PC-9 (cell line): ENCODE data around the gene ARID5A. TPM values are rescaled to one million over a fixed set of nuclear protein-coding genes. Genes with fewer than 3 reads are reported as not detected.

Experiments
- BruUV-seq: library from RNA; stranded (reverse); fragments of 400-500 nt; replicated peaks from 2 replicates; lab custom pipeline; 2021; lab: Mats Ljungman, UMichigan
- CTCF ChIA-PET: fragments of 300-600 bp; sonication (Branson Sonifier 250); formaldehyde crosslinking; loops from one replicate; lab custom pipeline; 2022; ENCODE audit warnings: antibody characterized with exemption; lab: Charles Lee
- POLR2A ChIA-PET: fragments of 300-600 bp; sonication (Branson Sonifier 250); formaldehyde crosslinking; loops from one replicate; lab custom pipeline; 2022; ENCODE audit warnings: antibody characterized with exemption; ENCODE audit not compliant: unreplicated experiment; lab: Charles Lee
- DNase-seq, 2 experiments: peaks; one replicate each; pipeline versions ENCODE4 v3.0.0 to v3.0.0-alpha.2; 2015 to 2022; ENCODE audit warnings: mixed read lengths in 1 of 2
- H2AFZ ChIP-seq: fragments of 200-600 bp; sonication (generic); 2 replicates; pipeline ENCODE4 v1.8.1; 2017; ENCODE audit warnings: antibody characterized with exemption
- H3F3A ChIP-seq: fragments of 200-600 bp; sonication (generic); 2 replicates; pipeline ENCODE4 v1.8.1; 2017; ENCODE audit warnings: antibody characterized with exemption, mild to moderate bottlenecking, low read depth; ENCODE audit not compliant: insufficient read depth
- H3K27ac ChIP-seq: fragments of 200-600 bp; sonication (generic); 2 replicates; pipeline ENCODE4 v1.6.1; 2016; ENCODE audit warnings: mixed run types
- H3K27me3 ChIP-seq: fragments of 200-600 bp; sonication (generic); 2 replicates; pipeline ENCODE4 v1.6.1; 2016; ENCODE audit warnings: low read depth, mixed run types; ENCODE audit not compliant: insufficient read depth
- H3K36me3 ChIP-seq: fragments of 200-600 bp; sonication (generic); 2 replicates; pipeline ENCODE4 v1.6.1; 2016; ENCODE audit warnings: low read depth, mixed run types
- H3K4me1 ChIP-seq: fragments of 200-600 bp; sonication (generic); replicated peaks from 2 replicates; pipeline ENCODE4 v1.6.1; 2016; ENCODE audit warnings: mixed run types; ENCODE audit not compliant: insufficient read depth
- H3K4me2 ChIP-seq: fragments of 200-600 bp; sonication (generic); 2 replicates; pipeline ENCODE4 v1.6.1; 2017; ENCODE audit warnings: mixed run types
- H3K4me3 ChIP-seq: fragments of 200-600 bp; sonication (generic); 2 replicates; pipeline ENCODE4 v1.6.1; 2016; ENCODE audit warnings: mixed run types
- H3K79me2 ChIP-seq: fragments of 200-600 bp; sonication (generic); 2 replicates; pipeline ENCODE4 v1.6.1; 2017; ENCODE audit warnings: low read depth, mixed run types
- H3K9me2 ChIP-seq: fragments of 200-600 bp; sonication (generic); 2 replicates; pipeline ENCODE4 v1.8.1; 2017; ENCODE audit warnings: mild to moderate bottlenecking; ENCODE audit not compliant: insufficient read depth
- H3K9me3 ChIP-seq: fragments of 200-600 bp; sonication (generic); 2 replicates; pipeline ENCODE4 v1.8.1; 2016; ENCODE audit warnings: low read depth; ENCODE audit not compliant: insufficient read depth
- H4K20me1 ChIP-seq: fragments of 200-600 bp; sonication (generic); 2 replicates; pipeline ENCODE4 v1.8.1; 2017; ENCODE audit not compliant: insufficient read depth
- EZH2 ChIP-seq: fragments of 200-600 bp; sonication (generic); IDR thresholded peaks from 2 replicates; pipeline ENCODE4 v1.8.0; 2017; ENCODE audit warnings: antibody characterized with exemption, low read depth
- intact Hi-C: fragments of 100-400 bp; cut with micrococcal nuclease; formaldehyde crosslinking; loops from one replicate; pipeline ENCODE4 v1.10.0; 2022; ENCODE audit not compliant: unreplicated experiment
- total RNA-seq: library from RNA; stranded (reverse); gene quantifications from 2 replicates; pipeline ENCODE4 v1.2.3, GENCODE V29; 2021
- TF ChIP-seq, protein P1 (sequence below): fragments of 200-600 bp; sonication (generic); conservative IDR thresholded peaks from 2 replicates; pipeline ENCODE4 v1.6.1; 2017; ENCODE audit warnings: mixed run types, antibody characterized with exemption, mild to moderate bottlenecking, moderate library complexity

Gene ARID5A
- total RNA-seq, 1 experiment from 2014 or later: 6.0 TPM

DNA sequence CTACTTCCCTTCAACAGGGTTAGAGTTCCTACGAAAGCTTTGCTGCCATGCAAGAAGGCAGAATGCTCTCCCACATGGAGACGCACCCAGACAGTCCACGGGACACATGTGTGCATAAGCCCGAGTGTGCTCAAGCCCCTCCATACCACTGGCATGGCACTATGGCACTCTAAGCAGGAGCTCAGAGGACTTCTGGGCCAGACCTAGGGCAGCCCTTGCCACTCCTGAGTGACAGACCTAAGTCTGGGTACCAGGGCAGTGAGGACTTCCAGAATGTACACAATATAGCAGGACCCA is 11.4 kb upstream of the ARID5A start:
- H3K4me3 ChIP-seq: no peak overlapping the region
- H3K9me2 ChIP-seq: no peaks in the 10 kb centered on the region
- H2AFZ ChIP-seq: no peak overlapping the region
- no peak overlapping the region for H3K4me2 ChIP-seq
- H4K20me1 ChIP-seq: no peaks in the 10 kb centered on the region
- TF ChIP-seq, protein P1, sequence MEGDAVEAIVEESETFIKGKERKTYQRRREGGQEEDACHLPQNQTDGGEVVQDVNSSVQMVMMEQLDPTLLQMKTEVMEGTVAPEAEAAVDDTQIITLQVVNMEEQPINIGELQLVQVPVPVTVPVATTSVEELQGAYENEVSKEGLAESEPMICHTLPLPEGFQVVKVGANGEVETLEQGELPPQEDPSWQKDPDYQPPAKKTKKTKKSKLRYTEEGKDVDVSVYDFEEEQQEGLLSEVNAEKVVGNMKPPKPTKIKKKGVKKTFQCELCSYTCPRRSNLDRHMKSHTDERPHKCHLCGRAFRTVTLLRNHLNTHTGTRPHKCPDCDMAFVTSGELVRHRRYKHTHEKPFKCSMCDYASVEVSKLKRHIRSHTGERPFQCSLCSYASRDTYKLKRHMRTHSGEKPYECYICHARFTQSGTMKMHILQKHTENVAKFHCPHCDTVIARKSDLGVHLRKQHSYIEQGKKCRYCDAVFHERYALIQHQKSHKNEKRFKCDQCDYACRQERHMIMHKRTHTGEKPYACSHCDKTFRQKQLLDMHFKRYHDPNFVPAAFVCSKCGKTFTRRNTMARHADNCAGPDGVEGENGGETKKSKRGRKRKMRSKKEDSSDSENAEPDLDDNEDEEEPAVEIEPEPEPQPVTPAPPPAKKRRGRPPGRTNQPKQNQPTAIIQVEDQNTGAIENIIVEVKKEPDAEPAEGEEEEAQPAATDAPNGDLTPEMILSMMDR: no peak
- TF ChIP-seq EZH2: no peak
- no peaks in the 10 kb centered on the region for H3K4me1 ChIP-seq
- ChIA-PET CTCF (no interaction called here), POLR2A (no interaction called here)
- DNase-seq: no peak
- H3K27me3 ChIP-seq: peaks cover 31% of the 10 kb centered on the region; the same call in 1 of the 2 replicates
- no peaks in the 10 kb centered on the region for H3F3A ChIP-seq
- no peaks in the 10 kb centered on the region for H3K9me3 ChIP-seq
- intact Hi-C loops: no loop called here
- no peak overlapping the region for H3K27ac ChIP-seq
- H3K36me3 ChIP-seq: no peaks in the 10 kb centered on the region
- H3K79me2 ChIP-seq: no peaks in the 10 kb centered on the region
- no TSS peak for BruUV-seq

DNA sequence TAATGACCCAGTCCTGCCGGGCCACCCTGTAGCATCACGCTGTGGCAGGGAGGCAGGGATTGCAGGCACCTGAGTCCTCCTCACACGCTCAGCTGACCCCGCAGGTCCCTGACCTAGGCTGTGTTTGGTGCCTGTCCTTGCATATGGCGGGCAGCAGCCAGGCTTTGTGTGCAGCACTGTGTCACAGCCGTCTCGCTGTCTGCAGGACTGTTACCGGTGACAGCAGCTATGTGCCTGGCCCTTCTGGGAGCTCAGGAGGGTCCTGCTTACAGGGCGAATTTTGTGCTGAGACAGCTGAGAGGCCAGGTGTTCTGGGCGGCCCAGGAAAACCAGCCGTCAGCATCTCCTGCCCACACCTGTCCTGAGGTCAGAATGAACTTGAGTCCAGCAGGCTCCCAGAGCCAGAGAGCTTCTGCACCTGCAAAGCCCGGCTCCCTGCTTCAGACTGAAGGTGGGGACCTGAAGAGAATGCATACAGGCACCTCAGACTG is 10.4 kb upstream of the ARID5A start:
- intact Hi-C loops: no loop called here
- H4K20me1 ChIP-seq: no peaks in the 10 kb centered on the region
- no peaks in the 10 kb centered on the region for H3K9me2 ChIP-seq
- ChIA-PET POLR2A (no interaction called here), CTCF (interaction anchor here (0.7 kb wide), 1 partner anchor 1300 kb away, joined by 3 read pairs; no protein-coding TSS in a partner anchor)
- peaks cover 31% of the 10 kb centered on the region; the same call in 1 of the 2 replicates for H3K27me3 ChIP-seq
- H3K9me3 ChIP-seq: no peaks in the 10 kb centered on the region
- H3K4me2 ChIP-seq: no peak overlapping the region
- no peak overlapping the region for H3K4me3 ChIP-seq
- no peak for DNase-seq
- TF ChIP-seq, protein P1: no peak
- TF ChIP-seq EZH2: no peak
- no peaks in the 10 kb centered on the region; the same call in 1 of the 2 replicates for H3F3A ChIP-seq
- no peaks in the 10 kb centered on the region for H3K79me2 ChIP-seq
- BruUV-seq: no TSS peak
- no peaks in the 10 kb centered on the region for H3K4me1 ChIP-seq
- H3K36me3 ChIP-seq: no peaks in the 10 kb centered on the region
- H2AFZ ChIP-seq: no peak overlapping the region
- no peak overlapping the region for H3K27ac ChIP-seq

DNA sequence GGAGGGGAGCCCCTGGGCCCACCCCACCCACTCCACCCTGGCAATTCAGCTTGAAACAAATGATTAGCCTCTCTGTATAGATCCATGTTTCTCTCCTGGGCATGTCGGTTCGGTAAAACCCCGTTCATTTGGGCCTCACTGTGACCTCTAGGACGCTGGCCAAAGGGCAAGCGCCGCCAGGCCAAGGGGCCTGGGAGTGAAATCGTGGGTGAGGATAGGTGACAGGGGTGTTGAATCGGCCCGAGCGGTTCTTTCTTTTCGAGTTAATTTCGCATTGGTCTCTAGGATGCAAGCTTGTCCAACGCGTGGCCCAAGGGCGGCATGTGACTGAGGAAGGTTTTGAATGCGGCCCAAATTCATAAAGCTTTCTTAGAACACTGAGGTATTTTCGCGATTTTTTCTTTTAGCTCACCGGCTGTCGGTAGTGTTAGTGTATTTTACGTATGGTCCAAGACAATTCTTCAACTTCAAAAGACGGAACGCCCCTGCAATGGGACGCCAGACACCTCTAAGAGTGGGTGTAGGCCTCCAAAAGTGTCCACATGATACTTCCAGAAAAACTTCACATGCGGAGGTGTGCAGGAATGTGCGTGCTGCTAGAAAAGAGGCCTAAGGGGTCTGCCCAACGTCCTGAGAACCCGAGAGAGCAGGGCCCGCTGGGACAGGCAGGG is 9.8 kb upstream of the ARID5A start:
- no peaks in the 10 kb centered on the region for H3K36me3 ChIP-seq
- no peak overlapping the region for H3K27ac ChIP-seq
- H3F3A ChIP-seq: no peaks in the 10 kb centered on the region; the same call in 1 of the 2 replicates
- H3K4me1 ChIP-seq: peaks cover 6% of the 10 kb centered on the region
- peaks cover 31% of the 10 kb centered on the region; the same call in 1 of the 2 replicates for H3K27me3 ChIP-seq
- H4K20me1 ChIP-seq: no peaks in the 10 kb centered on the region
- TF ChIP-seq, protein P1: no peak
- no peak for TF ChIP-seq EZH2
- intact Hi-C loops: no loop called here
- CTCF ChIA-PET: interaction anchor here (0.7 kb wide), 1 partner anchor 1301 kb away, joined by 3 read pairs; no protein-coding TSS in a partner anchor
- H3K4me3 ChIP-seq: no peak overlapping the region
- H3K4me2 ChIP-seq: no peak overlapping the region
- H2AFZ ChIP-seq: no peak overlapping the region
- H3K79me2 ChIP-seq: no peaks in the 10 kb centered on the region
- no peaks in the 10 kb centered on the region for H3K9me2 ChIP-seq
- POLR2A ChIA-PET: no interaction called here
- H3K9me3 ChIP-seq: no peaks in the 10 kb centered on the region
- no peak for DNase-seq
- BruUV-seq: no TSS peak
